ENCODE measurements around the gene ZNF439. TPM values are rescaled to one million over a fixed set of nuclear protein-coding genes. Genes with fewer than 3 reads are reported as not detected.
"Not testable (repeated sequence)": the region's sequence is repeated elsewhere in the genome, so short reads cannot be mapped to it uniquely, and the experiment has no call there.

ZNF439 gene
- total RNA-seq, 1 donor from 2014 or later: 0.84 TPM

GRCh38 chr19:11872624-11873023 is 24.1 kb downstream of the ZNF439 start:
- no peak for ATAC-seq

- no peak for ATAC-seq
Observed at GRCh38 chr19:11873762-11874161, 25.2 kb downstream of the ZNF439 start.

- ATAC-seq: peak; percentile 23
Observed at GRCh38 chr19:11879687-11880266, 31.3 kb downstream of the ZNF439 start.

GRCh38 chr19:11880598-11880997 is 32.1 kb downstream of the ZNF439 start:
- ATAC-seq: no peak

GRCh38 chr19:11881151-11881800 is 32.8 kb downstream of the ZNF439 start:
- ATAC-seq: peak; percentile 69

- no peak for ATAC-seq
Observed at GRCh38 chr19:11882606-11883005, 34.1 kb downstream of the ZNF439 start.

- no peak for ATAC-seq
Observed at GRCh38 chr19:11887234-11887610, 38.7 kb downstream of the ZNF439 start.

- peak; percentile 68 for ATAC-seq
Observed at GRCh38 chr19:11887611-11888531, 39.3 kb downstream of the ZNF439 start, which contains the start of gene ZNF69. Gene ZNF69, plus strand, starts transcription at chr19:11887782. Its CDS starts 142 bp downstream, at chr19:11887924.

GRCh38 chr19:11889901-11890300 is 41.4 kb downstream of the ZNF439 start:
- not testable (repeated sequence) for ATAC-seq

- ATAC-seq: no peak
Observed at GRCh38 chr19:11890634-11891033, 42.1 kb downstream of the ZNF439 start.

GRCh38 chr19:11894851-11895250 is 46.3 kb downstream of the ZNF439 start:
- no peak for ATAC-seq

GRCh38 chr19:11902228-11902627 is 53.7 kb downstream of the ZNF439 start:
- no peak for ATAC-seq

- ATAC-seq: no peak
Observed at GRCh38 chr19:11905928-11906327, 57.4 kb downstream of the ZNF439 start.

GRCh38 chr19:11911937-11912336 is 63.4 kb downstream of the ZNF439 start:
- ATAC-seq: not testable (repeated sequence)

- peak; percentile 91 for ATAC-seq
Observed at GRCh38 chr19:11914417-11915051, 66.0 kb downstream of the ZNF439 start.

Other genes with a start within 250 kb of the ZNF439 start
- 8.4 TPM for gene ZNF823, start 109.8 kb upstream of the ZNF439 start, total RNA-seq
- 2.2 TPM for gene ZNF441, start 81.7 kb upstream of the ZNF439 start, total RNA-seq
- gene ZNF491, start 50.2 kb upstream of the ZNF439 start, total RNA-seq: 0.20 TPM
- 15.4 TPM for gene ZNF440, start 34.5 kb upstream of the ZNF439 start, total RNA-seq
- gene ZNF69, start 39.1 kb downstream of the ZNF439 start, total RNA-seq: 0.64 TPM
- gene ZNF700, start 76.4 kb downstream of the ZNF439 start, total RNA-seq: 5.9 TPM
- gene ZNF763, start 116.3 kb downstream of the ZNF439 start, total RNA-seq: 0.96 TPM
- 4.0 TPM for gene ZNF433, start 187.0 kb downstream of the ZNF439 start, total RNA-seq
- gene ZNF878, start 204.2 kb downstream of the ZNF439 start, total RNA-seq: 0.20 TPM
- 5.6 TPM for gene ZNF844, start 216.0 kb downstream of the ZNF439 start, total RNA-seq

All from esophagus mucosa (tissue), 1 donor.